Epithelial cell of prostate (primary cell): ENCODE results near the gene TBC1D32.
A peak's percentile ranks its signal among the peaks of the same experiment; 100 is the strongest.
"Not testable (repeated sequence)": the region's sequence is repeated elsewhere in the genome, so short reads cannot be mapped to it uniquely, and the experiment has no call there.

Experiments
- DNase-seq: peaks from one replicate; pipeline ENCODE4 v3.0.0-alpha.2; 2011; ENCODE audit warnings: low read depth, low spot score
- H3K27ac ChIP-seq: fragments of 450-650 bp; 2 replicates; pipeline ENCODE4 v1.5.1; 2017; ENCODE audit warnings: mild to moderate bottlenecking

Gene TBC1D32

GRCh38 chr6:121334299-121335086 is at the start of gene TBC1D32:
TSS of gene TBC1D32 (minus strand) at chr6:121334480. CDS start at chr6:121334430, 50 bp downstream.
- peak; percentile 31 for DNase-seq
- peak within 1 kb of the TSS; percentile 81 for H3K27ac ChIP-seq

- DNase-seq = no peak
- H3K27ac ChIP-seq = no peak overlapping the region
These were observed 49.2 kb upstream of the TBC1D32 start for GRCh38 chr6:121383478-121383877.

GRCh38 chr6:121382467-121383121 is 48.3 kb upstream of the TBC1D32 start:
- no peak for DNase-seq
- no peak overlapping the region for H3K27ac ChIP-seq

GRCh38 chr6:121376411-121376810 is 42.1 kb upstream of the TBC1D32 start:
- H3K27ac ChIP-seq = no peak overlapping the region
- DNase-seq = no peak

- DNase-seq, H3K27ac ChIP-seq: not testable (repeated sequence)
These were observed 39.9 kb upstream of the TBC1D32 start for GRCh38 chr6:121374219-121374618.

- DNase-seq = no peak
These were observed 31.5 kb upstream of the TBC1D32 start for GRCh38 chr6:121365536-121366521.

GRCh38 chr6:121356575-121356974 is 22.3 kb upstream of the TBC1D32 start:
- no peak overlapping the region for H3K27ac ChIP-seq
- DNase-seq = no peak

More at GRCh38 chr6:121365536-121366521, 31.5 kb upstream of the TBC1D32 start:
- no peak overlapping the region for H3K27ac ChIP-seq

- no peak for DNase-seq
- H3K27ac ChIP-seq = no peak overlapping the region
These were observed 20.5 kb upstream of the TBC1D32 start for GRCh38 chr6:121354764-121355163.

- H3K27ac ChIP-seq = no peak overlapping the region
- DNase-seq = no peak
These were observed 18.7 kb upstream of the TBC1D32 start for GRCh38 chr6:121352941-121353340.

- DNase-seq = no peak
- no peak overlapping the region for H3K27ac ChIP-seq
These were observed 17.6 kb upstream of the TBC1D32 start for GRCh38 chr6:121351916-121352315.

- H3K27ac ChIP-seq = no peak overlapping the region
These were observed 15.3 kb upstream of the TBC1D32 start for GRCh38 chr6:121349596-121349995.

GRCh38 chr6:121347484-121347883 is 13.2 kb upstream of the TBC1D32 start:
- no peak for DNase-seq

More at GRCh38 chr6:121349596-121349995, 15.3 kb upstream of the TBC1D32 start:
- DNase-seq = no peak

GRCh38 chr6:121344539-121344938 is 10.3 kb upstream of the TBC1D32 start:
- H3K27ac ChIP-seq = no peak overlapping the region
- no peak for DNase-seq

More at GRCh38 chr6:121347484-121347883, 13.2 kb upstream of the TBC1D32 start:
- H3K27ac ChIP-seq = no peak overlapping the region

- H3K27ac ChIP-seq = no peak overlapping the region
- no peak for DNase-seq
These were observed 5.5 kb upstream of the TBC1D32 start for GRCh38 chr6:121339639-121340226.

GRCh38 chr6:121338956-121339355 is 4.7 kb upstream of the TBC1D32 start:
- H3K27ac ChIP-seq = no peak overlapping the region
- DNase-seq = no peak

- H3K27ac ChIP-seq = no peak overlapping the region
- DNase-seq = no peak
These were observed 4.1 kb upstream of the TBC1D32 start for GRCh38 chr6:121338366-121338765.

- H3K27ac ChIP-seq = peak overlapping the region; percentile 81
- no peak for DNase-seq
These were observed 1.1 kb upstream of the TBC1D32 start for GRCh38 chr6:121335087-121336008.

- H3K27ac ChIP-seq, DNase-seq: not testable (repeated sequence)
These were observed 586 bp downstream of the TBC1D32 start for GRCh38 chr6:121333694-121334093.

- no peak for DNase-seq
- no peak overlapping the region for H3K27ac ChIP-seq
These were observed 1.1 kb downstream of the TBC1D32 start for GRCh38 chr6:121333196-121333595.
